ENCODE results near the gene ETHE1.
A peak's percentile ranks its signal among the peaks of the same experiment; 100 is the strongest.

The ETHE1 gene, protein sequence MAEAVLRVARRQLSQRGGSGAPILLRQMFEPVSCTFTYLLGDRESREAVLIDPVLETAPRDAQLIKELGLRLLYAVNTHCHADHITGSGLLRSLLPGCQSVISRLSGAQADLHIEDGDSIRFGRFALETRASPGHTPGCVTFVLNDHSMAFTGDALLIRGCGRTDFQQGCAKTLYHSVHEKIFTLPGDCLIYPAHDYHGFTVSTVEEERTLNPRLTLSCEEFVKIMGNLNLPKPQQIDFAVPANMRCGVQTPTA

DNA sequence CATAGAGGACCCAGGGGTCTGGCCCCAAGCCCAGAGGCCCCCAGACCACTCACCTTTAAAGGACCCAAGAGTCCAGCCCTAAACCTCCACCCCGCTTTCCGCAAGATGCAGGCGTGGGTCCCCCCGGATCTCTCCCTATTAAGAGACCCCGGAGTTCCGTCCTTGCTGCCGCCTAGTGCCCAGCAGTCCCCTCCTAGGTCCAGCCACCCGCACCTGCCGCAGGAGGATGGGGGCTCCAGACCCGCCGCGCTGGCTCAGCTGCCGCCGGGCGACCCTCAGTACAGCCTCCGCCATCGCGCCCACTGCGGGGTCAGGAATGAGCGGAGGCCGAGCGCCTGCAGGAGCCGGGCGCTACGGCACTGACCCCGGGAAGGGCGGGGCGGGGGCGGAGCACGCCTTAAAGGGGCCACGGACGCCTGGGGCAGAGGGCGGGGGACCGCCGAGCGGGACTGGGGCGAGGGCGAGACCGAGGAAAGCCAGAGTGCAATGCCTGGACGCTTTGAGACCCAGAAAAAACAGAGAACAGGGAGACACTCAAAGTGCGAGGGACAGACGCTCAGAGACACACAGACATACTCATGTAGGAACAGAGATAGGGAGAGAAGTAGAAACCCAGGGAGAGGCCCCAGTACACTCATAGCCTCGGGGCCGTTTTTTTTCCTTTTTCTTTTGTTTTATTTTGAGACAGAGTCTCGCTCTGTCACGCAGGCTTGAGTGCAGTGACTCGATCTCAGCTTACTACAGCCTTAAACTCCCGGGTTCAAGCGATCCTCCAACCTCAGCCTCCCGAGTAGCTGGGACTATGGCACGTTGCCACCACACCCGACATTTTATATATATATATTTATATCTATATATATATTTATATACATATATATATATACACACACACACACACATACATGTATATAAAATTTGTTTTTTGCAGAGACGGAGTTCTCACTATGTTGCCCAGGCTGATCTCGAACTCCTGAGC lies at the start of gene ETHE1:
Gene ETHE1, minus strand, starts transcription at position 318 of the 976 bp plus-strand sequence. Its CDS starts 24 bp downstream, at position 294.
- DNase-seq = peak; percentile 86

DNA sequence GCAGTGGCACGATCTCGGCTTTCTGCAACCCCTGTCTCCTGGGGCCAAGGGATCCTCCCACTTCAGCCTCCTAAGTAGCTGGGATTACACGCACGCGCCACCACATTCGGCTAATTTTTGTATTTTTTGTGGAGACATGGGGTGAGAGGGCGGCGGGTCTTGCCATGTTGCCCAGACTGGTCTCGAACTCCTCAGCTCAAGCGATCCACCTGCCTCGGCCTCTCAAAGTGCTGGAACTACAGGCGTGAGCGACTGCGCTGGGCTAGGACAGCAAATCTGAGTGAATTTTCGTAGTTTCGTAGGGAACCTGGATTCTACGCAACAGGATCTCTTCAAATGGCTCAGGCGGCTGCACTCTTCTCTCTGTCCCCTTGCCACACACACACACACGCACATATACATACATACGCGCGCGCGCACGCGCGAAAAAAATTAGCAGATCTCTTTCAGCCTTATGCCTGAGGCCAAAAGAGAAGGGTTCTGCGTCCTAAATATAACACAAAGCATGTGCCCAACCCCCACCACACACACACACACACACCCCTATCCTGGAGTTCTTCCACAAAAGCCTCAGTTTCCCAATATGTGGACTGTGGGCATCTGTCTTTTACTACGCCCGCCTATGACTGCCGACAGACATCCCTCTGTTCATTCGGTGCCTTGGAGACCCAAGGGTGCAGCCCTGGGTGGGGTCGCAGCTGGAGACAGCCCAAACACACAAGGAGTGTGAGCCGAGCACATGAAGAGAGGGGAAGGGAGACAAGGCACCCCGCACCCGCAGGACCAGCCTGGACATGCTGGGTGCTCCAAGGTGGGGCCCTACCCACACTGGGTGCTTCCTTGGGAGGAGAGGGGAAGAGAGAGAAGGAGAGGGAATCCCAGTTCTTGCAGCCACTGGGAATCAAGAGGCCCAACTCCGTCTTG lies 49.2 kb upstream of the ETHE1 start:
- no peak for DNase-seq

DNA sequence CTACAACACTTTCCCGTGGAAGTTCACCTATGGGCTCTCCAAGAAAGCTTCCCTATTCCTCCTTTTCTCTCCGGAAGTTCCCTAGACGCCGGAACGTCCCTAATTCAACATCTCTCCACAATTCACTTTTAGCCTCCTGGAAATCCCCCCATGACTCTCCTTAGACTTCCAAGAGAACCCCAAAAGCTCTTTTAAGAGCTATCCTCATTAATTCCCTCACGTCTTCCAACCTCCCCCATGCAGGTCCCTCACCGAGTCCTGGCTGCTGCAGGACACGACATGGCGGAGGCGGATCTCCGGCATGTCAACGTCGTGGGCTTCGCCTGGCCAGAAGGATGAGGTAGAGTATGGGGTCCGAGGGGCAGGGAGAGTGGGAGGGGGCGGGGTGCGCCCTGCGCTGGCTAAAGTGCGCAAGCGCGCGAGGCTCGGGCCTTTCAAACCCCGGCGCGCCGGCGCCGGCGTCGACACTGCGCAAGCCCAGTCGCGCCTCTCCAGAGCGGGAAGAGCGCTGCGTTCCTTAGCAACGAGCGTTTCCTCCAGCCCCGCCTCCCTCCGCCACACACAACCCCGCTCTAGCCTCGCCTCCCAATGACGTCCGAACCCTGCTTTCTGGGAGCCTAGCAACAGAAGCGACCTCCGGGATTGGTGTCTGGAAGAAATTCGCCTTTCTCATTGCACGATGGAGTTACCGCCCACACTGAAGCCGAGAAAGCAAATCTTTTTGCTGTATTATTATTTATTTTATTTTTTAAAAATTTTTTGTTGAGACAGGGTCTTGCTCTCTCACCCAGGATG lies 48.4 kb upstream of the ETHE1 start, which contains the start of the genes PINLYP and XRCC1:
Gene PINLYP, plus strand, starts transcription at position 646 of the 795 bp plus-strand sequence. CDS start 1,391 bp downstream, outside the sequence.
Gene XRCC1, minus strand, starts transcription at position 372 of the 795 bp plus-strand sequence. Its CDS starts 69 bp downstream, at position 303.
- DNase-seq = peak; percentile 100

DNA sequence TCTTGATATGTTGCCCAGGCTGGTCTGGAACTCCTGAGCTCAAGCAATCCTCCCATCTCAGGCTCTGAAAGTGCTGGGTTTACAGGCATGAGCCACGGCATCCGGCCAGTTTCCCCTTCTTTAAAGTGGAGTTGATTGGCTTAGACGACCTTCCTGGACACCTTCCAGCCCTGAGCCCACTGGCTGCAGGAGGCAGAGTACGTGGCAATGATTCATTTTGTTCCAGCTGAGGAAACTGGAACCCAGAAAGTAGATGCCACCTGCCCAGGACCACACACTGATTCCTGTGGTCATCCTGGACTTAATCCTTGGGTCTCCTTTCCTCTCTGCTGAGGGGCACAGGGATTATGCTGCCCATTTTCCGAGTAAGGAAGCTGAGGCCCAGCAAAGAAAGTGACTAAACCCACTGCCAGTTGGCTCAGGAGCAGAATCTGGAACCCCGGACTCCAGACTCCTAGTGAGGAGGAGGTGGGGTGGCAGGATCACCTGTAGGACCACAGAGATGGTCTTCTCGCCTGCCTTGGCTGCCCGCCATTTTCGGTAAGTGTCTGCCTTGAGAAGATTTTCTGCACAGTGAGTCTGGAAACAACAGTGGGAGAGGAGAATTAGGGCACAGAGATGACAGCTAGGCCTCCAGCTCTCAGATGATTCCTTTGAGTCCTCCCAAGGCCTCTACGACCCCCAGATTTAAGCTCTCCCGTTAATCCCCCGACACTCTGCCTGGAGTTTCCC lies 47.6 kb upstream of the ETHE1 start:
- DNase-seq = no peak

DNA sequence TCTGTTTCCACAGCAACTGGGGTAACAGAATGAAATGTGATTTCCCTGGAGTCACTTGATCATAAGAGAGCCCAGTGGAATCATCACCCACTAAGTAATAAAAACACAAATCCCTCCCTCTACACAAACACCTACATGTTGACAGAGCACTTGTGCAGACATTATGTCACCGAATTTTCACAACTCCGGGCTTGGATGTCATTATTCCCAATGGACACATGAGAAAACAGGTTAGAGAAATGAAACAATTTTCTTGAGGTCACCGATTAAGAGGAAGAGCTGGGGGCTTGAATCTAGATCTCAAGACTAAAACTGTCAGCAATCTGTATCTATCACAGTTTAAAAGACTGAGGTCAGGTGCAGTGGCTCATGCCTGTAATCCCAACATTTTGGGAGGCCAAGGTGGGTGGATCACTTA lies 45.2 kb upstream of the ETHE1 start:
- DNase-seq = no peak

DNA sequence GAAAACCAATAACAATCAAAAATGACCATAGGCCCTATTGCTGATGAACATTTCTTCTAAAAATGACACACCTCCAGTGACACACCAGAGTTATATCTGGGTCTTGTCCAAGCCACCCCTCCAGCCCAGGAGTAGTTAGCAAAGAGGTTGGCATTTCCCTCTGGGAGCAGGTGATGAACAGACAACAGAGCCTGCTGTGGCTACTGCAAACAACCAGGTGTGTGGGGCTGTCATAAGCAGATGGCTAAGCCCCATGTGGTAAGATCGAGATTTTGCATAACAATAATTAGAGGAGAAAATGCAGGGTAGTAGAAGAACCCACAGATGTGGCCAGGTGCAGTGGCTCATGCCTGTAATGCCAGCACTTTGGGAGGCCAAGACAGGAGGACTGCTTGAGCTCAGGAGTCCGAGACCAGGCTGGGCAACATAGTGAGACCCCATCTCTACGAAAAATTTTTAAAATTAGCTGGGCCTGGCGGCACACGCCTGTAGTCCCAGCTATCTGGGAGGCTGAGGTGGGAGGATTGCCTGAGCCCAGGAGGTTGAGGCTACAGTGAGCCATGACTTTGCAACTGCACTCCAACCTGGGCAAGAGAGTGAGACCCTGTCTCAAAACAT lies 43.3 kb upstream of the ETHE1 start:
- DNase-seq = no peak

DNA sequence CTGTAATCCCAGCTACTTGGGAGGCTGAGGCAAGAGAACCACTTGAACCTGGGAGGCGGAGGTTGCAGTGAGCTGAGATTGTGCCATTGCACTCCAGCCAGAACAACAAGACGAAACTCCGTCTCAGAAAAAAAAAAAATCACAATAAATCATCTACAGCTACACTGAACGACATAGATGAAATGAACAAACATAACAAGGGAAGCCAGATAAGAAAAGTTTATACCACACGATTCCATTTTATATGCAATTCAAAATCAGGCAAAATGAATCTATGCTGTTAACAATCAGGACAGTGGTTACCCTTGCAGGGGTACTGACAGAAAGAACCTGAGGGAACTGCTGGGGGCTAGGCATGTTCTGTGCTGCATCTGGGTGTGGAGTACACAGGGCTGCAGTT lies 42.7 kb upstream of the ETHE1 start:
- no peak for DNase-seq

DNA sequence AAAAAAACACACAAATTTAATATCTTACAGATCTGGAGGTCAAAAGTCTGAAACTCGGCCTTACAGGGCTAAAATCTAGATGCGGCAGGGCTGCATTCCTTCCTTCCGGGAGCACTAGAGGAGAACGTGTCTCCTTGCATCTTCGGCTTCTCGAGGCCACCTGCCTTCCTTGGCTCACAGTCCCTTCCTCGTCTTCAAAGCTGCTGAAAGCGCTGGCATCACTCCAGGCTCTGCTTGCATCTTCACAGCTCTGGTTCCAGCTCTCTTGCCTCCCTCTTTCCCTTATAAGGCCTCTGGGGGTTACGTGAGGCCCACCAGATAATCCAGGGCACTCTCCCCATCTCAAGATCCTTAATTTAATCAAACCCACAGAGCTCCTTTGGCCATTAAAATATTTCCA lies 37.8 kb upstream of the ETHE1 start:
- no peak for DNase-seq

DNA sequence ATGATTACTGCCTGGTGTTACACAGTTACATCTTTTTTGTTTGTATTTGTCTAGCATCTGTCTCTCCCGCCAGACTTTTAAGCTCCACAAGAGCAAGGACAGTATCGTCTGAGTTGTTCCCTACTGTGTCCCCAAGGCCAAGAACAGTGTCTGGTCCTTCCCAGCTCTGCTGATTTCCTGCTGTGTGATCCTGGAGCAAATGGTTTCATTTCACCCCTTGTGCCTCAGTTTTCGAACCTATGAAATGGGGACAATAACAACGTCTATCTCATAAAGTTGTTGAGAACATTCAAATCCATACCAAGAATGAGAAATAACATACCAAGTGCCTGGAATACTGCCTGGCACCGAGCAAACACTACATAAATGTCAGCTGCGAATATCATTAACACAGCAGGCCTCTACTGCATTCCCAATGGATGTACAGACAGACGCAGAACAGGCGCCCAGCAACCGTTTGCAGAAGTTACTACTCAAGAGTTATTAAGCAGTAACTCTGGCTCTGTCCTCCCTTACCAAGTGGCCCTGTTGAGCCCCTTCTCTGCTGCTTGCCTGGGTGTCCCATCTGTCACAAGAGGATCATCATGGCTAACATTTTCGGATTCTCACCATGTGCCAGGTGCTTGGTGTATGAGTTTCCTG lies 36.9 kb upstream of the ETHE1 start:
- no peak for DNase-seq

DNA sequence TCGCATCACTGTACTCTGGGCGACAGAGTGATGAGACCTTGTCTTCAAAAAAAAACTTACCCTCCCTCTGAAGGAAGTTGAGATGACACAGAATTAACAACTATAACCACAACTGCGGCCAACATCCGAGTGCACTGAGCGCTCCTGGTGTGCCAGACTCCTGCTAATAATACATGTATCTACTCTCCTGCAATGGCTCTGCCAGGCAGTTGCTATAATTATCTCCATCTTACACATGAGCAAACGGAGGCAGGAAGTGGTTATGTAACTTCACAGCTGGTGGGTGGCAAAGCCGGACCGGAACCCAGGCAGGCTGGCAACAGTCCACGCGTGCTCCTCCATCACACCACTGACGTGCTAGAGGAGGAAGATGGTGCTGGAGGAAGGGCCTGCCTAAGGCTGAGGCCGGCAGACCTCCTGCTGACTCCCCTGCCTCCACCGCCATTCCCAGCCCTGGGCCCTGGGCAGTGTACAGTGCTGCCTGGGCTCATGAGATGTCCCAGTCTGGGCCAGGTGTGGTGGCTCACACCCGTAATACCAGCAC lies 35.8 kb upstream of the ETHE1 start:
- DNase-seq = peak; percentile 97

DNA sequence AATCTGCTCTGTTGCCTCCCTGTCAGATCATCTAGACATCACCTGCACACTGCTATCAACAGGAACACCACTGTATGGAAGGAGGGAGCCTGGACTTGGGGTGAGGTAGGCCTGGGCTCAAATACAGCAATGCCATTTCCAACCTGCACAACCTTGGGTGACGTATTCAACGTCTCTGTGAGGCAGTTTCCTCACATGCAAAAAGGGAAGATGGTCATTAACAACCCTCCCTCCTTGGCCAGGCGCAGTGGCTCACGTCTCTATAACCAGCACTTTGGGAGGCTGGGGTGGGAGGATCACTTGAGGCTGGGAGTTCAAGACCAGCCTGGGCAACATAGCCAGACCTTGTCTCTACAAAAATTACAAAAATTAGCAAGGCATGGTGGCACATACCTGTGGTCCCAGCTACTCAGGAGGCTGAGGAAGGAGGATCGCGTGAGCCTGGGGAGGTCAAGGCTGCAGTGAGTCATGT lies 35.3 kb upstream of the ETHE1 start:
- DNase-seq = no peak

DNA sequence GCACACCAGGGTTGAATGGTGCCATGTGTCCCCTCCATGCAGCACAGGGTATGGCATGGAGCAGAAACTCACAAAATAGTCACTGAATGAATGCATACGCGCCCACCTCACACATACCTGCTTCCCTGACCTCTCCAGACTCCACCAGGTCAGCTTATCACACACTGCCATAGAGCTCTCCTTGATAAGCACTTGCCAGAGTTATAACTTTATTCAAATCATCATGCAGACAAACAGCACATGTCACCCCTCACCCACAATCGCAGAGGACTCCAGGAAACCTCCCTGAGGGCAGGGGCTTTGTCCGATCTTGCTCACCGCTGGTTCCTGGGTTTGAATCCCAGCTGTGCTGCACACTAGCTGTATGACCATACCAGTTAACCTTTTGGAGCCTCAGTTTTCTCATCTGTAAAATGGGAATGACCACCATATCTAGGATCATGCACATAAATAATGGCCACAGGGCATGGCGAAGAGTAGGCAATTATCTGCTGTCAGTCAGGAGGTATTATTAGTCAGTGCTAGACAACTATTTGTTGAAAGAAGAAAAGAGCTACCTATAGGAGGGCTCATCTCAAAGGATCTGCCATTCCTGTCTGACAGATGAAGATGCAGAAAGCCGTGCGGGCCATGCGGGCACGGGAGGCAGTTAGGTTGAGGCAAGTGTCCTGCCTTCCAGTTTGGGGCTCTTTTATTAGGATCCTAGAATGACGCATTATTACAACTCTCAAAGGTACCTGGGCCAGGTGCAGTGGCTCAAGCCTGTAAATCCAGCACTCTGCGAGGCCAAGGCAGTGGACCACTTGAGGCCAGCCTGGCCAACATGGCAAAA lies 34.4 kb upstream of the ETHE1 start:
- peak; percentile 35 for DNase-seq

DNA sequence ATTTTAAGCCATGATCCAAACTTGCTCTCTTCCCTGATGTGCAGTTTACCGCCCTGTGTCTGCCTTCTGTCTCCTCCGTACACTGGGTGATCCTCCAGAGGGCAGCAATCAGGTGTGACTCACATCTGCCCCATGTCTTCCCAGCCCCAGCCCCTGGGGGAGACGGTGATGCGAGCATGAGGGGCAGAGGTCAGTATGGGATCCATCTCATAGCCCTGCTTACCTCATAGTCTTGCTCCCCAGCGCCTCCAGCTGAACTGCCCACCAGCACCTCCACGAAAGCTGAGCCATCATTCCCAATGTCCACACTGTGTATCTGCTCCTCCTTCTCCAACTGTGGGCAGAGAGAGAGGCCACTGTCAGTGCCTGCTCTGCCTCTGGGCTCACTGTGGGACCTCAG lies 33.7 kb upstream of the ETHE1 start:
- DNase-seq = peak; percentile 57

DNA sequence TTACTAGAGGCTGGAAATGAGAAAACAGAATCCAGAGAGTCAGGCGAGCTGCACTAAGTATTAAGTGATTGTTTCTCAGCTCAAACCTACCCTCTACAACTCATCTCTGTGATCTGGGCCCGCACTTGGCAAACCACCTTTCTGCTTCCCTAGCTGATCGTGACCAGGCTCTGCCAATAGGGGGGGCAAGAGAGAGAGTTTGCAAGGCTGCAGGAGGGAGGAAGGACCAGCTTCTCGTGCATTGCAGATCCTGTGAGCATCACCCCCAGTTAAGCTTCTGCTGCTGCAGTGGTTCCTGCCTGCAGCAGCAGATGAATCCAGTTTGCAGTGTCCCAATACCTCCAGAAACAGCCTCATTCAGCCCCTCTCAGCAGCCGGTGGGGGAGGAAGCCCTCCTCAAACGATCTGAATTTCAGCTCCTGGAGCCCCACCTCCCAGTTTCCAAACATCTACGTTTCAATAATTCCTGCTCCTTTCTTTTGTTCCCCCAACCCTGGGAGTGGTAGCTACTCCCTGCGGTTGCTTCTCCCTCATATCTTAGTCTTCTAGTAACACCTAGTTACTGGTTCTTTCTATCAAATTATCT lies 28.3 kb upstream of the ETHE1 start:
- peak; percentile 89 for DNase-seq

DNA sequence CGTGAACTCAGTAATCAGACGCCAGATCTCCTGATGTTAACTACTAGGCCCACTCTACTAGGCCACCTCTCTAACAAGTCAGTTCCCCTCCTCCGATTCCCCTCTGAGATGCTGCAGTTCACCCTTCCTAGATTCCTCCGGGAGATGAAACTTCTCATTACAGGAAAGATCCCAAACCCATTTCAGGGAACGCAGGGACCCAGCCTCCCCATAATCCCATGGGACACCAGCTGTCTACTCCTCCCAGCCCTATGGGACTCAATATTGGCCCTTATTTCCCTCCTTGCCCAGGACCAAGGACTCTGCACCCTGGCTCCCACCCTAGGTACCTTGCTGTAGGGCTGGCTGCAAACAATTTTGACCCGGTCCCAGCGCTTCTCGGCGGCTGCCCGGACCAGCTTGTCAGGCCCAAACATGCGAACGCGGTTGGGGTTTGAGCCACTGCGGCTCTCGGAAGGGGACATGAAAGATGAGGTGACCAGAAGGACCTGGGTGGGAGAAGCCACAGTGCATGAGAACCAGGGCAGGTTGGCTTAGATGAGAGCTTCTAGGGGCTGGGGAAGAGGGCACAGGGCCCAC lies 27.4 kb upstream of the ETHE1 start:
- no peak for DNase-seq

DNA sequence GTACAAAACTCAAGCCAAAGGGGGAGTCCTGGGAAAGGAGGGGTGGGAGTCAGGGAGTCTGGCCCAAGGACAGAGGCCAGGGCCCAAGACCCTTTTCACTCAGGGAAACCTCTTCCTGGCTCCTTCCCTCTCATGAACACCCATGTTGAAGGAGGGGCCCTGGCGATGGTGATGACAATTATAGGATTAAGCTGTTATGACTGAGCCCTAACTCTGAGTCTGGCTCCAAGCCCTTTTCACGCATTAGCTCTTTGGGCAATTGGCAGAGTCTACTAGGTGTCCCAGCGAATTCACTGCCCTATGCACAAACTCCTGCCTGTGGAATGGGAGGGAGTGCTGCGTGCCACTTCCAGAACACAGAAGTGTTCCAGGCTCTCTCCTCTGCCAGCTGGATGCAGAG lies 26.7 kb upstream of the ETHE1 start:
- no peak for DNase-seq

DNA sequence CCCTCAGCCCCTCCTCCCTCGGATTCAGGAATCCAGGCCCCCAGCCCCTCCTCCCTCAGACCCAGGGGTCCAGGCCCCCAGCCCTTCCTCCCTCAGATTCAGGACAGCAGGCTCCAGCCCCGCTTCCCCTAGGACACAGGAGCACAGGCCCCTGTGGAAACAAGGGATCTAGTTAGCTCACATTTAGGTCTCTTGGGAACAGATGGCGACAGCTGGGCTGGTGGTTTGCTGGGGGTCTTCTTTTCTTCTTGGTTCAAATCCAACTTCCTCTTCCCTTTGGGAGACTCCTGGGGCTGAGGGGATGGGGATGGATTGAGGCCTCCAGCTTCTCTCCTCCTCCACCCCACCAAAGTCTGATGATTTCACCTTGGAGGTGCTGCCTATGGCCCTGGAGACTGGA lies 25.6 kb upstream of the ETHE1 start:
- DNase-seq = no peak

DNA sequence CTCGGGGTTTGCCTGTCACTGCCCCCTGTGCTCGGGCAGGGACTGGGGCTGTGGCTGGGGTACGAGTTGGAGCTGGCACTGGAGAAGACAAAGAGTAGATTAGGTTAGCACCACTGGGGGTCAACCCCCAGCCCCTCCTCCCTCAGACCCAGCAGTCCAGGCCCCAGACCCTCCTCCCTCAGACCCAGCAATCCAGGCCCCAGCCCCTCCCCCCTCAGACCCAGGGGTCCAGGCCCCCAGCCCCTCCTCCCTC lies 25.1 kb upstream of the ETHE1 start:
- DNase-seq = no peak
